Adipose tissue (tissue), 3 donors: ENCODE results near the gene IFFO2. TPM values are rescaled to one million over a fixed set of nuclear protein-coding genes. Genes with fewer than 3 reads are reported as not detected.
"Not testable (repeated sequence)": the region's sequence is repeated elsewhere in the genome, so short reads cannot be mapped to it uniquely, and the experiment has no call there.

Source experiments
- H3K27ac ChIP-seq: one replicate; pipeline ENCODE4 v1.5.1; 2013; ENCODE audit warnings: low read depth, low read length
- WGBS, 3 donors: extraction: QIAGEN DNeasy Blood & Tissue Kit; methylation state at CpG; one replicate each; pipeline ENCODE4 v1.1.7; 2013; 5-methylcytosine and 5-hydroxymethylcytosine counted together
- polyA plus RNA-seq, 3 donors: library from polyadenylated mRNA; stranded (reverse); fragments of 200-250 nt; gene quantifications; one replicate each; pipeline ENCODE4 v1.2.3, GENCODE V29; 2013
- donor health status: healthy with polysubstance abuse.
- donor health status: Bipolar disorder and iron deficiency.
- donor health status: healthy.

The IFFO2 gene
- polyA plus RNA-seq, 3 donors, result 3.3 to 10.3 (median 6.2) TPM

DNA sequence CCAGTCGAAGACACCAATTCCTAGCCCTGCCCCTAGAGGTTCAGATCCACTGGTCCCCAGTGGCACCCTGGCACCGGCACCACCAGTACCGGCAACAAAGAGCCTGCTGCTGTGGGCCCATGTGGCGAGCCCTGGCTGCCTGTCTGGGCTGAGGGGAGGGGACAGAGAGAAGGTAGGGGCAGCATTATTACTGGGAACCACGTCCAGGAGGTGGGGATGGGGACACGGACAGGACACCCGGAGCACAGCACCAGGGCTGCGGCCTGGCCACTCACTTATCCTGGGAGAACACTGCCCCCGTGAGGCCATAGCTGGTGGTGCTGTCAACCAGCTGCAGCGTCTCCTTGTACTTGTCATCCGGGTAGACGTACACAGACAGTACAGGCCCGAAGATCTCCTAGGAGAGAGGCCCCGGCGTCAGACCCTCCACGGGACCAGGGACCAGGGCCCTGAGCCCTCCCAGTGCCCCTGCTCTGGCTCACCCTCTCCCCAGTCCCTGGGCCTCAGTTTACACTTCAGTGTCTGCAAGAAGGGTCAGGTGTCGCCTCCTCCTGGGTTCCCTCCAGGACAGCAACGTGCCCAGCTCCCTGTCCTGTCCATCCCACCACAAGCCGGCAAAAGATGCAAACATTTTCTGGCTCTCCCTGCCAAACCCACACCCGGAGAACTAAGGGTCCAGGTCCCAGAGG, 81.2 kb downstream of the IFFO2 start:
- 36 to 46% (median 41%) methylated on average over 20 of the region's 20 CpGs for WGBS, 3 donors
- no peak overlapping the region for H3K27ac ChIP-seq

DNA sequence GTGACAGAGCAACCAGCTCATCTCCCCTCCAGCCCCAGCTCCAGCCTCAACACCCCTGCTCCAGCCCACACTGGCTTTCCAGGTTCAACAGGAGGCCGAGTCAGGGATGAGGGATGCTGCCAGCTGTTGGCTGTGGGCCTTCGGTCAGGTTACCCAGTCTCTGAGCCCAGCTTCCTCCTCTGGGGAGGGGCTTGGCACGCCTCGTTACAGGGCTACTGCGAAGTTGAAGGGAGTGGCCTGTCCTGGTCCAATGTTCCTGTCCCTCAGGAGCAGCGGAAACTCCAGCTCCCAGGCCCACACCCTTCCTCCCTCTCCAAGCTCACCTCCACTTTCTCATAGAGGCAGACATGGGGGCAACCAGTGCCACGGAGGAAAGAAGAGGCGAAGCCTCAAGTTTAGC, 81.9 kb downstream of the IFFO2 start:
- no peak overlapping the region for H3K27ac ChIP-seq
- whole genome bisulfite sequencing, 3 donors, result 59 to 80% (median 65%) methylated on average over 7 to 8 of the region's 8 CpGs

DNA sequence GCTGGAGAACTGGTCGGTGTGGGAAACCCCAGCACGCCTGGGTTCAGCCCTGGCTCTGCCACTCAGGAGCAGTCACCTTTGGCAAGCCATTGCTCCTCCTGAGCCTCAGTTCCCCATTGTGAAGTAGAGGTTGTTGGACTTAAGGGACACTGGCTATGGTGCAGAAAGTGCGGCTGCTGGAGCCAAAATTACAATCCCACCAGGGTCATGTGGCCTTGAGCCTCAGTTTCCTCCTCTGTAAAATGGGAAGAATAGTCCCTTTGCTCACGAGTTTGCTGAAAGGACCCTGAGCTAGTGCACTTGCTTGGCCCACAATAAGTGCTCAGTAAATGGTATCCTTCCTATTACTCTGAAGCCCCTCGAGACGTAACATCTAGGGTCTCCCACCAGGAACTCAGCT, 82.4 kb downstream of the IFFO2 start:
- no peak overlapping the region for H3K27ac ChIP-seq
- WGBS, 3 donors, result 84 to 90% (median 89%) methylated on average over 6 of the region's 6 CpGs

DNA sequence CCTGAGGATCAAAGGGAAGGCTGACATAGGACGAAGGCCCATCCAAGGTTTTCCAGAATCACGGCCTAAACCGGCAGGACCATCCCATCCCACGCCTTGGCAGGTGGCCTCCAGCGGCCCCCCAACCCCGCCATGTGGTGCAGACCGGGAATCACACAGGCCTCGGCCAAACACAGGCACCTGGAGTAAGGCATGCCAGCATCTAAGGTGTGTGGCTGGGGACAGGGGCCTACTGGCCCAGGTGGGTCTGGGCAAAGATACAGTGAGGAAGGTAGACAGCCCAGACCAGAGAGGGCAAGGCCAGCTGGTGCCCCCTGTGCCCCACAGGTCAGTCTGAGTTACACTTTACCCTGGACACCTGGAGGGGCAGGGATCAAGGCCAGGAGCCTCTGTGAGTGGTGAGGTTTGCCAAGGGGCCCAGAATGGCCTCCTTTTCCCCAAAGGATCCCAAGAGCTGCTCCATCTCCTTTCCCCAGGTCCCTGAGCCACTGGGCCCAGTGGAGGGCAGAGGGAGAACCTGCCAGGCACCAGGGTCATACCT, 84.3 kb downstream of the IFFO2 start:
- 89 to 91% (median 90%) methylated on average over 7 to 8 of the region's 8 CpGs for WGBS, 3 donors

DNA sequence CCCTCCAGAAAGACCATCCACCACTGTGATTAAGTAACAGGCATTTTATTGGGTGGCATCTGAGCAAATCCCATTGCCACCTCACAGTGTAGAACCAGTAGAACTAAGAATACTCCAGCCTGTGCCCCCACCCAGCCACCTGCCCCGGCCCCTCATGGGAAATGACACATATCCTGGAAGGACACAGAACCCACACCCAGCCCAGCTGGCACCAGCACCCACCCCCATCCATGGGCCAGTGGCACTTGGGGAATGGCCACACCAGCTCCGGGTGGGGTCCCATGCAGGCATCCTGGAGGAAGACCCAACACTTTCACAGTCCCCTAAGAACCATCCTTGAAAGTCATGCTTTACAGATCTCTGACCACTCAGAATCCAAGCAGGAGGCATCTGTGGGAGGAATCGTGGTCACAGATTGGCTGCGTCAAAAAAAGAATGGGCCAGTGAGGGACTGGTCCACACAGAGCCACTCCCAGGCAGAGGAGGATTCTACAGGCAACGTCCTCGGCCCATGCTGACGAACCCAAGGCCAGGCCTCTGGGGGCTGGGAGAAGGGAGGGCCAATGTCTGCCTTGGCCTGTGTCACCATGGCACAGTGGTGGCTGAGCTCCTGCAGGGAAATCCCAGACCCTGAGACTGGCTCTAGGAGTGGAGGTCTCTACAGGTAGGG, 84.9 kb downstream of the IFFO2 start:
- 81 to 88% (median 84%) methylated on average over 7 of the region's 7 CpGs for WGBS, 3 donors

More for the DNA sequence above, 84.3 kb downstream of the IFFO2 start:
- H3K27ac ChIP-seq, result no peak overlapping the region

DNA sequence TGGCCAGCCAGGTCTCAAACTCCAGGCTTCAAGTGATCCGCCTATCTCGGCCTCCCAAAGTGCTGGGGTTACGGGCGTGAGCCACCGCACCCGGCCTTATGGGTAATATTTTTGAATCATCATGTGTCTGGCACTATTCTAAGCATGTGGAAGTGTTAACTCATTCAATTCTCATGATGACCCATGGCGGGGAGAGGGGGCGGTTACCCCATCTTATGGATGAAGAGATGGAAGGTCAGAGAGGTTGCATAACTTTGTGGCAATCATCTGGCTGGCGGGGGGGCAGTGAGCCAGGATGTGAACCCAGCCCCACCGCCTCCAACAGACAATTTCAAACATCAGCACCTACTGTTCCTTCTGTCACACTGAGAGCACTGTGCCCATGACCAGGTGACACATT, 85.5 kb downstream of the IFFO2 start:
- WGBS, 3 donors, result 82 to 96% (median 90%) methylated on average over 10 of the region's 10 CpGs
- no peak overlapping the region for H3K27ac ChIP-seq

More for the DNA sequence above, 84.9 kb downstream of the IFFO2 start:
- H3K27ac ChIP-seq, result no peak overlapping the region

DNA sequence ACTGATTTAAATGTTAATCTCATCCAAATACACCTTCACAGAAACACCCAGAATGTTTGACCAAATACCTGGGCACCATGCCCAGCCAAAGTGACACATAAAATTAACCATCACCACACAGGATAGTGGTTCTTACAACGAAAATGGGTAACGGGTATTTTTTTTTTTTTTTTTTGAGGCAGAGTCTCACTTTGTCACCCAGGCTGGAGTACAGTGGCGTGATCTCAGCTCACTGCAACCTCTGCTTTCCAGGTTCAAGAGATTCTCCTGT, 85.9 kb downstream of the IFFO2 start:
- WGBS, 3 donors, result 60 to 66% (median 63%) methylated on average over 3 of the region's 3 CpGs
- not testable (repeated sequence) for H3K27ac ChIP-seq

DNA sequence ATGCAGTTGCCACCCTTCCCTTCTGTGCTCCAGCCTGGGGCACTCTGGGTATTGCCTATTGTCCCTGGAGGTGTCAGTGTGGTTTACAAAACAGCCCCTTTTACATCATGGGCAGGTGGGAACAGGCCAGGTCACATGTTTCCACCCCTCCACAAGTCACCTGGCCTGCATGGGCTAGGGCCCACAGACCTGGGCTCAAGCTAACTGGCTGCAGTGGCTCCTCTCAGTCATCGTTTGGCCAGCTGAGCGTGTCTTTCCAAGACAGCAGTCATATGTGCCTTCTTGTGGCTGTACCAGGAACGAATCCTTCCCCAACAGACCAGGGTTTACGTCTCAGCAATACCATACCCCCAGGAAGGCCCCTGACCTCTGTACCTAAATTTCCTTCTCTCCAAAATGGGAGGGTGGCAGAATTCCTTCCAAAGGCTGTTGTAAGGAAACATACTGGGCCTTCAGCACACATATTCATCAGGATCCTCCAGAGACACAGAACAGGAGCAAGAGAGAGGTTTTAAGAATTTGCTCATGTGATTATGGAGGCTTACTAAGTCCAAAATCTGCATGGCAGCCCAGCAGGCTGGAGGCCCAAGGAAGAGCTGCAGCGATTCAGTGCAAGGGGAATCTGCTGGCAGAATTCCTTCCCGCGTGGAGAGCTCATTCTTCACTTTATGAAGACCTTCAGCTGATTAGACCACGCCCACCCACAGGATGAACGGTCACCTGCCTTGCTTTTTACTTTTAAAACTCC, 86.5 kb downstream of the IFFO2 start:
- no peak overlapping the region for H3K27ac ChIP-seq
- 65 to 76% (median 76%) methylated on average over 9 of the region's 9 CpGs for WGBS, 3 donors

DNA sequence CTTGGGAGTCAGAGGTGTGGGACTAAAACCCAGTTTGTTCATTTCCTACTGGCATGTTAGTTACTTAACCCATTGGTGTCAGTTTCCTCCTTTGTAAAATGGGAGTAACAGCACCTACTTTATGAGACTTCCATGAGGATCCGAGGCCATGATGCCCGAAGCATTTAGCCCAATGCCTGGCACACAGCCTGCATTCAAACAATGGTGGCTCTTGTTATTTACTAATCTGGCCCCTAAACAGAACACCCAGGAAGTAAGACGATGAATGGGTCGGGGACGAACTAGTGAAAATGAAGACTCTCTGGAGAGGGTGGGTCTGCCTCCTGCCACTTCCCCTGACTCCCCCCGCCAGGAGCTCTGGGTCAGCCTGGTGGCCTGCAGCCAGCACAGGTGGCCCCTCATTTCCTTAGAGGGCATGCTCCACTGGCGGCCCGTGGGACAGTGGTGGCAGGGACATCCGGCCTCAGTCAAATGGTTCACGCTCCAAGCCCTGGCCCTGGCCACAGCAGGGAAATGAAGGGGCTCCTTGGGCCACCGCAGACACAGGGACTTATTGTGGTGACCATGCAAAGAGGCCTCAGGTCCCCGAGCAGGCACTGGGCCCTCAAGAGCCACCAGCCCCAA, 87.6 kb downstream of the IFFO2 start:
- 69 to 75% (median 74%) methylated on average over 12 of the region's 12 CpGs for WGBS, 3 donors

DNA sequence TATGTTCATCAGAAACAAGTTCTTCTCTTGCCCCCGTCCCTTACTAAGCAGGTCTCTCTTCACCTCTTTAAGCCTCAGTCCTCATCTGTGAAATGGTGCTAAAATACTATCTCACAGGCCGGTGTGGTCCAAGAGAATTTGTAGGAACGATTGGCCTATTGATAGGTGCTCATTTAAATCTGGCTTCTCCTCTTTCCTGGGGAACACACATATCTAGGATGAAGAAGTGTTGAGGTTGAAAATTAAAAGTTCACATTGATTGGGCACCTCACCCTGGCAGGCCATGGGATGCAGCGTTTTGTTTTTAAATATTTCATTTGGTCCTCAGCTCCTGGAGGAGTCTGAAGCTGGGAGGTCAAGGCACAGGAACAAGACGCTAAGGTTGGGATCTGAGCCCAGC, 88.1 kb downstream of the IFFO2 start:
- WGBS, 3 donors, result 69 to 74% (median 71%) methylated on average over 5 of the region's 5 CpGs
- H3K27ac ChIP-seq, result no peak overlapping the region

More for the DNA sequence above, 87.6 kb downstream of the IFFO2 start:
- no peak overlapping the region for H3K27ac ChIP-seq

DNA sequence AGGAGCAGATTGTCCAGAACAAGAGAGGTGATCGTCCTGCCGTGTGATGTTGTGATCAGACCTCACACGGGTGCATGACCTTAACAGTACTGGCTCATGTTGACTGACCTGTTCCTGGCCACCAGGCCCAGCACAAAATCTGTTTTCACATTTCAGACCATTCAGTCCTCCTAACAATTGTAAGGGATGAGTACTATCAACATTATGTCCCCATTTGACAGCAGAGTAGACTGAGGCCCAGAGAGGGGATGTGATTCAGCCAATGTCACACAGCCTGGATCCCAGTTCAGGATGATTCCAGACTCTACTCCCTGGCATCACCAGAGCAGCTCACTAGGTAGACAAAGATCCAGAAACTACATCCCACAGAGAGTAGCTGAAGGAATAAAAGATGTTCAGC, 89.6 kb downstream of the IFFO2 start:
- WGBS, 3 donors, result 84 to 93% (median 89%) methylated on average over 3 of the region's 3 CpGs
- H3K27ac ChIP-seq, result no peak overlapping the region

DNA sequence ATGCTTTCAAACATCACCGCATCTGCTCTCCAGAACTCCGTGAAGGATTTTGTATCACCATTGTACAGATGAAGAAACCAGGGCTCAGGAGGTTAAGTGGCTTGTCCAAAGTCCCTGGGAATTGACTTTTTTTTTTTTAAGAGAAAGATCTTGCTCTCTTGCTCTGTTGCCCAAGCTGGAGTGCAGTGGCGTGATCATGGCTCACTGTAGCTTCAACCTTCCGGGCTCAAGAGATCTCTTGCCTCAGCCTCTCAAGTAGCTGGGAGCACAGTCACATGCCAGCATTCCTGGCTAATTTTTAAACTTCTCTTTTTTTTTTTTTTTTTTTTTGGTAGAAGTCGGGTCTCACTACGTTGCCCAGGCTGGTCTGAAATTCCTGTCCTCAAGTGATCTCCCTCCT, 90.2 kb downstream of the IFFO2 start:
- H3K27ac ChIP-seq, result no peak overlapping the region
- 56 to 83% (median 73%) methylated on average over 6 of the region's 6 CpGs for WGBS, 3 donors

DNA sequence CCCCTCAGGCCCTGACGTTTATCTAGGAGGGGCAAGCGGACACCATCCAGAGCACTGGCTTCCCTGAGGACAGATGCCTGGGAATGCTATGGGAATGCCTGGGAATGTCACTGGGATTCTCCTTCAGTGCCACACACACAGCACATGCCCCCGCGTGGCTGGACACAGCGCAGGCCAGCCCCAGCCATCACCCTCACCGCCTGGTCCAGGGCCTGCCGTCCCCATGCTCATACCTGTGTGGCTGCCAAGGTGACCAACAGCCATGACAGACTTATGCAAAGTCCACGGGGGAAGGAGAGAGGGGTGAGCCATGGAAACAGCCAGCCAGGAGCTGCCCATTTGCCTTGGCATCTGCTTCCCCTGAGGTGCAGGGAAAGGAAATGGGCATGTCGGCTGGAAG, 91.3 kb downstream of the IFFO2 start:
- no peak overlapping the region for H3K27ac ChIP-seq
- 76 to 82% (median 81%) methylated on average over 9 of the region's 9 CpGs for WGBS, 3 donors

DNA sequence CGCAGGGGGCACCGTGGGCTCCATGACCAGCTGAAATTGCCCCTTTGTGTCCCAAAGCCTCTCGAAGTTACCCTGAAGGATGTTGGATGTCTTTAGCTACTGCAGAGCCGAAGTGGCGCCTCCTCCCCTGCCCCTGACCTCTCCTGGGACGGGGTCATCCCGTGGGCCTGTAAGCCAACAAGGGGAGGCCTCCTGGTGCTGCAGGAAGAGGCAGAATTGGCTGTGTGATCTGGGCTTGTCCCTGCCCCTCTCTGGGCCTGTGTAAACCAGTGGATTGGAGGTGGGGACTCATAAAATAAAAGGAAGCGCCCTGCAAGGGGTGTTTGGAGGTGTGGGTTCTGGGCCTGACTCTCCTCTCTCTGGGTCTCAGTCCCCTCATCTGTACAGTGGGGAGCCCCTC, 94.9 kb downstream of the IFFO2 start:
- WGBS, 3 donors, result 63 to 75% (median 65%) methylated on average over 8 of the region's 8 CpGs
- H3K27ac ChIP-seq, result no peak overlapping the region

DNA sequence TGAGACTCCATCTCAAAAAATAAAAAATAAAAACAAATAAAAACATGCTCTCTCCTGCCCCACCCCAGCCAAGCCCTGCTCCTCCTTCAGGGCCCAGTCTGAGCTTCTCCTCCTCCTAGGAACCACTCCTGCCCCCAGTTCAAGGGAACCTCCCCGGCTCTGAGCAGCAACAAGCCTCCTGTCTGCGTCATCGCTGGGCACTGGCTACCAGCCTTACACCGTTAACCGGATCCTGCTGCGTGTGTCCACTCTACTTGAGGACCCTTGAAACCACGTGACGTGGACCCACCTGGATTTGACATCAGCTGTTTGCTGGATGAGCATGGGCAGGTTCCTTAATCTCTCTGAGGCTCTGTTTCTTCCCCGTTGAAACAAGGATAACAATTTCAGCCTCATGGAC, 95.4 kb downstream of the IFFO2 start:
- H3K27ac ChIP-seq, result no peak overlapping the region
- 77 to 86% (median 81%) methylated on average over 9 of the region's 9 CpGs for WGBS, 3 donors

DNA sequence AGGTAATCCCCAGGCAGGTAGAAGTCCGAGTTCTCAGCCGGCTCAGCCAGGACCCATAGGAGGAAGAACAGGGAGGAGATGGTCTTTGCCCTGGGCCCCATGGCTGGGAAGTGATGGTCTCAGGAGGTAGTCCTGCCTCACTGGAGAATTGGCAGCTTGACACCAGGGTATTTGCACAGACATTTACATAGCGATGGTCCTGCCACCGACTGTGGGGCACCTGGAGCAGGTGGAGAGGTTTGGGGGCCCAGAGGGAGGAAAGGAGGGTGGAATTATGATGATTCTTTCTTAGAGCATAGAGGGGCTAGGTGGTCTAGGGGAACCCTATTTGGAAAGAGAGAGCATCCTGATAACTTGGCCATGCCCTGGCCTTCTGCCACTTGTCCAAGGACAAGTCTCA, 96.9 kb downstream of the IFFO2 start, which contains the start of gene TAS1R2:
Gene TAS1R2, minus strand, starts transcription at position 101 of the 400 bp plus-strand sequence. Its CDS starts 0 bp downstream, at position 101.
- H3K27ac ChIP-seq, result no peak within 1 kb of the TSS
- 59 to 77% (median 63%) methylated on average over 4 of the region's 4 CpGs for WGBS, 3 donors

DNA sequence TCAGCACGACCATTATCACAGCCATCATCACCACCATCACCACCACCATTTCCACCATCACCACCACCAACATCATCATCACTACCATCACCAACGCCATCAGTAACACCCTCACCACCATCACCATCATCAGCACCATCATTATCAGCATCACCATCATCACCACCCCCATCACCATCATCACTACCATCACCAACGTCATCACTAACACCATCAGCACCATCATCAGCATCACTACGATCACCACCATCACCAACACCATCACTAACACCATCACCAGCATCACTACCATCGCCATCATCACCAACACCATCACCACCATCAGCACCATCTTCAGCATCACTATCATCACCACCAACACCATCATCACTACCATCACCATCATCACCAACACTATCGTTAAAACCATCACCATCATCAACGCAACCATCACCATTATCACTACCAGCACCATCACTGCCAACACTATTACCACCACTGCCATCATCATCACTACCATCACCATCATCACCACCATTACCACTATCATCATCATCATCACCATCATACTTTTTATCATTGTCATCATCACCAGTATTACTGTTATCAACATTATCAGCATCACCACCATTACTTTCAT, 98.3 kb downstream of the IFFO2 start:
- no peak overlapping the region for H3K27ac ChIP-seq
- WGBS, 3 donors, result 85 to 92% (median 89%) methylated on average over 7 of the region's 7 CpGs

DNA sequence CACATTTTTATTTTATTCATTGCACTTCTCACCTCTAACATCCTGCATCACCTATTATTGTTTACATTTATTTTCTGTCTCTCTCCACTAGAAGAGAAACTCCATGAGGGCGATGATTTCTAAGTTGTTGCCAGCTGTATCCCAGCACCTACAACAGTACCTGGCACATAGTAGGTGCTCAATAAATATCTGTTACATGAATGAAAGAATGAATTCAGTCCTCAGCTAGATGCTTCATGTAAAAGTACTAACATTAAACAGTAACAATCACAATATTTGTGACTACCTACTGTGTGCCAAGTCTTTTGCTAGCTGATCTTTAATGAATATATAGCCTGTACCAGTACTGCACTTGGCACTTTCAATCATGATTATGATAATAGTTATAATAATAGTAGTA, 100.0 kb downstream of the IFFO2 start:
- WGBS, 3 donors, result 92 to 98% (median 95%) methylated on average over 1 of the region's 1 CpG
- no peak overlapping the region for H3K27ac ChIP-seq
